Stimulated activated CD4-positive, alpha-beta T cell treated with anti-CD3 and anti-CD28 coated beads, Interleukin-4, amount 100 ng/mL, for 1 hour (primary cell): ENCODE data around the gene HERPUD2.

Experiments
- DNase-seq: peaks from one replicate; pipeline ENCODE4 v3.0.0-alpha.2; 2020

Gene HERPUD2, protein sequence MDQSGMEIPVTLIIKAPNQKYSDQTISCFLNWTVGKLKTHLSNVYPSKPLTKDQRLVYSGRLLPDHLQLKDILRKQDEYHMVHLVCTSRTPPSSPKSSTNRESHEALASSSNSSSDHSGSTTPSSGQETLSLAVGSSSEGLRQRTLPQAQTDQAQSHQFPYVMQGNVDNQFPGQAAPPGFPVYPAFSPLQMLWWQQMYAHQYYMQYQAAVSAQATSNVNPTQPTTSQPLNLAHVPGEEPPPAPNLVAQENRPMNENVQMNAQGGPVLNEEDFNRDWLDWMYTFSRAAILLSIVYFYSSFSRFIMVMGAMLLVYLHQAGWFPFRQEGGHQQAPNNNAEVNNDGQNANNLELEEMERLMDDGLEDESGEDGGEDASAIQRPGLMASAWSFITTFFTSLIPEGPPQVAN

DNA sequence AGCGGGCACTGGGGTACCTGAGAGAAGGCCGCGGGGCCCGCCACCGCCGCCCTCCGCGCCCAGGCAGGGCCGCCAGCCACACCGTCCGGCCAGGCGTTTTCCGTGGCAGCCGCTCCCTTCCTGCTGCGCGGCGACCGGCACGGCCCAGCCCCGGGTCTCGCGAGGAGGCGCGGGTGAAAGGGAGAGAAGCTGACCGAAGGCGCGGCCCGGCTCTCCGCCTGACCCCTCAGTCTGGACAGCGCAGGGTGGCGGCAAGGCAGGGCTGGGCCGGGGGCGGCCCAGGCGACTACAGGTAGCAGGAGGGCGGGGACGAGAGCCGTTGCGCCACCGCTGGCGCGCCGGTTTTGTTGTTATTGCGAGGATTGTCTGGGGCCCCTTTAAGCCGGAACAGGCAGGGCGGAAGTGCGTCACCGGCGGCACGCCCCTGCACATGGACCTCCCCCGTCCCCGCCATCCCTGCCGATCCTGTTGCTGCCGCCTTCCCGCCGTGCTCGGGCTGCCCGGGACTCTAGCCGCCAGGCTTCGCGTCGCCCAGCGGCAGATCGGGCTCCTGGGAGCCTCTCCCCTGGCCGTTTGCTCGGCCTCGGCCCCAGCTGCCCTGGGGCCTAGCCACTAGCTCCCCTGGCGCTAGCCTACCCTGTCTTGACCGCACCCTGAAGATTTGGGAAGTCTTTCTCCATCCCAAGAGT is at the start of gene HERPUD2:
HERPUD2 (minus strand) TSS at position 352 of the 689 bp plus-strand sequence. CDS start 805 bp downstream, outside the sequence.
- peak; percentile 91 for DNase-seq

DNA sequence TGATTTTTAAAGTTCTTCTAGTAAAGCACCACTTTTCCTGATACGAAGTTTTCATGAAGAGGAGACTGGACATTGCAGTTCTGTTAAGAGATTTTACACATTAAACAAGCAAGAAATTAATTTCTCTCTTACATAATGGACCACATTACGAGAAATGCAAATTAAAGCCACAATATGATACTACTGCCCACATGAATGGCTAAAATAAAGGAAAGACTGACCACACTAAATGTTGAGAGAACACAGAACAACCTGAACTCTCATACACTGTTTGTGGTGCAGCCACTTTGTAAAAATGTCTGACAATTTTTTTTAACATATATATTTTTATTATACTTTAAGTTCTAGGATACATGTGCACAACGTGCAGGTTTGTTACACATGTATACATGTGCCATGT is 44.0 kb upstream of the HERPUD2 start:
- no peak for DNase-seq

DNA sequence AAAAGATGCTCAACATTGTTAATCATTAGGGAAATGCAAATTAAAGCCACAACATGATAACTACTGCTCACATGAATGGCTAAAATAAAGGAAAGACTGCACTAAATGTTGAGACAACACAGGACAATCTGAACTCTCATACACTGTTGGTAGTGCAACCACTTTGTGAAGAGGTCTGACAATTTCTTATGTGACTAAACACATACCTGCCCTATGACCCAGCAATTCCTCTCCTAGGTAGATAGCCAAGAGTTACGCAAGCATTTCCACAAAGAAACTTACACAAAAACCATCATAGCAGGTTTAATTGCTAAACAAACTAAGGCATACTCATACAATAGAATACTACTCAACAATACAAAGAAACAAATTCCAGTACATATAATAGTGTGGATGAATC is 41.8 kb upstream of the HERPUD2 start:
- DNase-seq = no peak

DNA sequence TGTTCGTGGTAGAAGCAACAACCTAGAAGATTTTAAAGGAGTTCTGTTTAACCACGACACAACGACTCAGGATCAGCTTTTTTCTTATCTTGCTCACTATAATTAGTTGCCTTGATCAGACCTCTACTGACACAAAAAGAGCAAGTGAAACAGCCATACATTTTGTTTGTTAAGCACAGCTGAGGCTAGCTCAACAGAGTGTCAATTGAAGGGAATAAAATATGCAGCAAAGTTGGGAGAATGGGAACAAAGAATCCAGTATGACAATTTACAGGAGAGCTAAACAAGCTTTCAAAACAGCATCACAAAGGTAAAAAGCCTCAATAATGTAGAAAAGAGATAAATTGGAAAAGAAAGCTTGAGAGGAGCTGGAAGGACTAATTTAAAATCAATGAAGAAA is 40.5 kb upstream of the HERPUD2 start:
- DNase-seq = no peak

DNA sequence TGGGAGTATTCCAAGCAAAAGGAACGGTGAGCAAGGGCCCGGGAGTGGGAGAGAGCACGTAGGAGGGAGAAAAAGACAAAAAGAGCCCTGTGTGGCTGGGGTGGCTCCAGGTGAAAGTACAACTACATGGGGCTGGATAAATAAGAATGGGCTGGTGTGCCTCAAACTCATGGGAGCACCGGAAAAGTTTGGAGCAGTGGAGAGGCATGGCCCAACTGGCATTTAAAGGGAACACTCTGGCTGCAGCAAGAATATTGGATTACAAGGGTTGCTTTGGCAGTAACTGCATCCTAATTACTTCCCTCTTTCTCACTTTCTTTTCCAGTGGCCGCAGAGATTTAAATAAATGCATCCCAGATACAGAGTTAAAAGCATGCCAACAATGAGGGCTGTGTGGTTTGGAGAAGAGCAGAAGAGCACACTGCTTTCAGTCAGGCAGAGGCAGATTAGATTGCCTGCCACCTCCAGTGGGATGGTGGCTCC is 39.1 kb upstream of the HERPUD2 start:
- DNase-seq = no peak

GRCh38 chr7:35731349-35731748 is 36.4 kb upstream of the HERPUD2 start:
- DNase-seq = no peak

DNA sequence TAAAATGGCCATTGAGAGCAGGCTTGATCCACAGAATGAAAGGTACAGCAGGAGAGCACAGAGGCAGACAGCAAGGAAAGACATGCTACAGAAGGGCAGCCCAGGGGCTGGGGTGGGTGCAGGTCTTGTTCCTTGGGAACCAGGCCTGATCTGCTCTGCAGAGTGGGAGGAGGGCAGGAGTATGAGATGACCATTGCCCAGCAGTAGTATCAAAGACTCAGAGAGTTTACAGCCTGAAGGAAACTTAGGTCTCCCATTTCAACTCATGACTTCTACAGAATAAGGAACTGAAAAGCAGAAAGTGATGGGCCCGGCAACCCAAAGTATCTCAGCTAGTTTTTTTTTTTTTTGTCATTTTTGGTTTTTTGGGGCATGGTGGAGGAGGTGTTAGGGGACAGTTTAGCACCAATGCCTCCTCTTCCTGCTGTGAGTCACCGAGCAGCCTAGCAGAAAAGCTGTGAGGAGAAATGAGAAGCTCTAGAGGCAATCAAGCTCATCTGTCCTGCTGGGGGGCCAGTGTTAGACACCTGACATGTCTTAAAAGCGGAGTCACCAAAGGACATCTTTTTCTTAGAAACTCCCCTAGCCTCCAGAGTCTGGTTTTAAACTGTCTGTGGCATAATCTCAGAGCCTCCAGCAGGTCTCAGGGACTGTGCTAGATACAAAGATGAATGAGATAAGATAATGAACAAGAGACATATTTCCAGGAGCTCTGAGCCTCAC is 34.3 kb upstream of the HERPUD2 start:
- no peak for DNase-seq

GRCh38 chr7:35728412-35729060 is 33.6 kb upstream of the HERPUD2 start:
- no peak for DNase-seq

DNA sequence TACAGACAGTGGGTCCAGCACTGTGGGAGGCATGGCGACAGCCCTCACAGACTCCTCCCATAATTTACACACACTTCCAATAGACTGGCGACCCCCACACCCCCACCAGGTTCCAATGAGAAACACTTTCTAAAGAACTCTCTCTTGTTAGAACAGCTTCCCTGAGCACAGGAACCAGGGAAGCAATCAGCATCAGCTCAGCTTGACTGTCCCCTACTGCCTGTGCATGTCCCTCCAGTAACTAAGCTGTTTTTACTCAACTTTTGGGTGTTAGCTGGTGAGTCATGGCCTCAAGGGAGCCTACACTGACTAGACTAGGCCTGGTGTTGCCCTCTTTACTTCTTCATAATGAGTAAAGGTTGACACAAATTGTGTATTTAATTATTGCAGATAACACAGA is 32.6 kb upstream of the HERPUD2 start:
- no peak for DNase-seq

DNA sequence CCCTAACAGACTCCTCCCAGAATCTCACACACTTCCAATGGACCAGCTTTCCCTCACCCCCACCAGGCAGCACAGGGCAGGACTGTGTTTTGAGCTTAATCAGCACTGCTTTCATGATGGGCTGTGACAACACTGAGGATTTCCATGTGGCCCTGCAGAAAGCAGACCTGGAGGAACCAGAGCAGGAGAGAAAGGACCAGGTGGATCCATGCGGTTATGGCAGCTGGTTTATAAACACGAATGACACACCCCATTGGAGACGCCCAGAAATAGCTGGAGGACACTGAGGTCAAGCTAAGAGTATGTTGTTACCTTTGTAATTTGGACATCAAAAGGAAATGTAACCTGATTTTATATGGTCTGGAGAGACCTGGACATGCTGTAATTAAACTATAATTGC is 31.7 kb upstream of the HERPUD2 start:
- DNase-seq = no peak

DNA sequence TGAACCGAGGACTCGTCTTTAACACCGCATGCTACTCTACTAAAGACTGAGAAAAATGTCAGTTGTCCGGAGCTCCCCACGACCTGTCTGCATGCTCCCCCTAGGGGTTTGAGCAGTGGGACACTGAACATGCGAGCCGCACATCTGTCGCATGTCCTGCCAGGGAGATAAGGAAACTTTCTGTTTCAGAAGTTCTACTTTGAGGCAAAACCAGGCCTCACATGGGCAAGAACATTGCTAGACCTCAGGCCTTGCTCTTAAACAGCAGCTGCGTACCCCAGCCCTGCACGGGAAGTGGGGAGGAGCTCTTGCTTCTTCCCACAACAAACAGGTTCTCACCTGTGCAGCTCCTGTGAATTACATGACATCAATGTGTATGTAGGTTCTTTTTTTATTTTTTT is 30.3 kb upstream of the HERPUD2 start:
- no peak for DNase-seq

DNA sequence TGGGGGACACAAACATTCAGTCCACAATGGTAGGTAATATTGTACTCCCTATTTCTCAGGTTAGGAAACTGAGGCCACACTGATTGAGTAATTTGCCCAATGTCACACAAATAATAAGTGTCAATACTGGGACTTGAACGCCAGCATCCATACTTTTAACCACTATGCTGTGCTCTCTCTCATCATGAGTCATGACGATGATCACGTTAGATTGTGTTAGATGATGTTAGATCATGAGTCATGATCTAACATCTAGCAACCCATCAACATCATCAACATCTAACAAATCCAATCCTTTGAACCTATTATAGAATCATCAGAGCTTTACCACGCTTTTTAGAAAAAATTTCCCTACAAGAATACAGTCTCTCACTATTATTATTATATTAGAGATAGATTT is 28.1 kb upstream of the HERPUD2 start:
- no peak for DNase-seq

- DNase-seq = no peak
Measured at GRCh38 chr7:35722054-35722849, 27.3 kb upstream of the HERPUD2 start.

DNA sequence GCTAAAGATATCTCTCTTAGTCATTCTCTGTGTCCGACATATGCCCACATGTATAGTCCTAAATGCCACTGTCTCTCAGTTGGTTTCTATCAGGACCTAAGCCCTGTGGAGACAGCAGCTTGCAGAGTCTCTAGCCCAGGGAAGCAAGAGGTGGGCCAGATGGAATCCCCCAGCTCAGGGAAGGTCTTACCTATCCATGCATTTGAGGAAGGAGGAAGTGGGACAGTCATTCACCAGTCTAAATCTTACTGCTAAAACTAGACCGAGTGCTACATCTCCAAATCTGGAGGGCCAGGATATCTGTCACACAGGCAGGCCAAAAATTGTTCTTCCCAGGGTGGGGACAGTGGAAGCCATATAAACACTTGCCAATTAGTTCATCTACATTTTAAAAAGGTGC is 26.4 kb upstream of the HERPUD2 start:
- DNase-seq = no peak

GRCh38 chr7:35720849-35721248 is 25.9 kb upstream of the HERPUD2 start:
- DNase-seq = no peak

GRCh38 chr7:35720032-35720431 is 25.1 kb upstream of the HERPUD2 start:
- no peak for DNase-seq

GRCh38 chr7:35718047-35718446 is 23.1 kb upstream of the HERPUD2 start:
- DNase-seq = no peak

DNA sequence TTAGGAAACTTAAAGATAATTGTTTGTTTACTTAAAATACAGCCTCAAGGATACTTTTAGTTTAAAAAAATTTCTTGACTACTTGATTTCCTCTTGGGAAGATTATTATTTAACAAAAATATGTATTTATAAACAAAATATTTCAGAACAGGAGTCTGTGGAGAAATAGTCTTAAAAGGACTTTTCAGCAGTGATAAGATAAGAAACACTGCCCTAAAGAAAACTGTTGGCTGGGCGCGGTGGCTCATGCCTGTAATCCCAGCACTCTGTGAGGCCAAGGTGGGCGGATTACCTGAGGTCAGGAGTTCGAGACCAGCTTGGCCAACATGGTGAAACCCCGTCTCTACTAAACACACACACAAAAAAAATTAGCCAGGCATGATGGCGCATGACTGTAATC is 22.6 kb upstream of the HERPUD2 start:
- no peak for DNase-seq

DNA sequence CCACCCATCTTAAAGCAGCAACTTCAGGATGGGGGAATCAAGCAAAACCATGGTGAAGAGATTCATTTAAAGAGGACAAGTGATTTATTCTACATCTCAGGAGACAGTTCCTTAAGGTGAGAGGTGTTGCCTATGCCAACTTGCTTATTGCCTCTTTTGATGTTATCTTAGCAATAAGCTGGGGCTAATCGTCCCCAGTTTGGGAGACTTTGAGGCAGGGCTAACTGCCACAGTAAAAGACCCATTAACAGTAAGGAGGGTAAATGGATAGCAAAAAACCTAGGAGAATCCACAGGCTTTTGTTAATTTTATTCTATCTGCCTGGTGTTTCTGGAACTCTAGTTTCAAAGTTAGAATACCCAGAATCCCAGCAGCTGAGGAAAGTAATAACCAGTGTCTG is 22.1 kb upstream of the HERPUD2 start:
- DNase-seq = no peak

GRCh38 chr7:35716038-35716803 is 21.3 kb upstream of the HERPUD2 start:
- no peak for DNase-seq

DNA sequence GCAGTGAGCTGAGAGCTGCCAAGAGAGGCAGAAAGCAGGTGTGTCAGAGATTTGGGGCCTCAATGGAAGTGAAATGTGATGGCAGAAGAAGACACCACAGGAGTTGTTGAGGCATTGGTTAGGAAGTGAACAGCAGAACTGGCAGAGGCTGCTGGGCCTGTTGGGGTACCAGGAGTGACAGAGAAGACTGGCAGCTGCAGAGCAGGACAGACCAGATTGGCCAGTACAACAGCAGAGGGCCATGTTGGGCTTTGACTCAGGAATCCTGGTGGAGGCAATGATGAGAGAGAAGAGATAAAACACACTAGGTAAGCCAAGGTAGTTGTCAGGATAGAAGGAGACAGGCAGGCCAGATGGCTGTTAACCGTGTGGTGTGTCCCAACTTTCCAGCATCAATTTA is 19.9 kb upstream of the HERPUD2 start:
- DNase-seq = no peak
